HCT116 (cell line): Measurements from ENCODE around the gene STRADA. TPM values are rescaled to one million over a fixed set of nuclear protein-coding genes. Genes with fewer than 3 reads are reported as not detected.

Source experiments
- ATAC-seq: fragments of 200-7000 bp; cut with Tn5 transposase; 2 replicates; pipeline ENCODE4 v1.9.1; 2020; ENCODE audit warnings: mild to moderate bottlenecking, moderate library complexity
- BruUV-seq: library from RNA; stranded (reverse); fragments of 400-500 nt; replicated peaks from 2 replicates; lab custom pipeline; 2021; lab: Mats Ljungman, UMichigan
- CTCF ChIA-PET: fragments of 300-600 bp; sonication (Branson Sonifier 250); formaldehyde crosslinking; loops from one replicate; lab custom pipeline; 2021; ENCODE audit warnings: antibody characterized with exemption; lab: Charles Lee
- POLR2A ChIA-PET: fragments of 300-600, 350-600 bp; sonication (Branson Sonifier 250); formaldehyde crosslinking; loops from one replicate; lab custom pipeline; 2021; ENCODE audit warnings: antibody characterized with exemption; lab: Charles Lee
- RAD21 ChIA-PET, 2 experiments: fragments of 300-600 bp; sonication (Branson Sonifier 250); formaldehyde crosslinking; loops; one replicate each; lab custom pipeline; 2023; ENCODE audit warnings: low total read pairs in 2 of 2; ENCODE audit not compliant: uncharacterized antibody in 2 of 2, unreplicated experiment in 2 of 2, low non-redundant PET in 1 of 2; lab: Charles Lee
- DNase-seq: peaks from one replicate; pipeline ENCODE4 v3.0.0-alpha.2; 2010; ENCODE audit warnings: low read depth, low spot score
- H2AFZ ChIP-seq: fragments of 200-600 bp; shearing (Covaris generic), sonication (generic); 2 replicates; pipeline ENCODE4 v1.6.1; 2017; ENCODE audit warnings: low read depth, mixed run types, mixed read lengths, antibody characterized with exemption, low read length; ENCODE audit not compliant: poor library complexity, severe bottlenecking
- H3K27ac ChIP-seq: 2 replicates; pipeline ENCODE4 v1.5.1; 2012; ENCODE audit warnings: low read depth, low read length
- H3K27me3 ChIP-seq: fragments of 200-600 bp; sonication (generic); 2 replicates; pipeline ENCODE4 v1.6.1; 2016; ENCODE audit warnings: mixed run types, low read length, mixed read lengths; ENCODE audit not compliant: insufficient read depth
- H3K36me3 ChIP-seq, 2 experiments: fragments of 200-500 bp in 1 of 2; fragments of 200-600 bp in 1 of 2; sonication (Bioruptor generic) in 1 of 2; sonication (generic) in 1 of 2; 2 replicates each; pipeline versions ENCODE4 v1.5.1 to v1.6.1; 2014 to 2016; ENCODE audit warnings: low read length in 2 of 2, inconsistent platforms in 1 of 2, mixed read lengths in 1 of 2, mixed run types in 1 of 2; ENCODE audit not compliant: insufficient read depth in 2 of 2, control insufficient read depth in 1 of 2
- H3K4me1 ChIP-seq, 2 experiments: fragments of 200-600 bp in 1 of 2; sonication (generic) in 1 of 2; 2 replicates each; pipeline versions ENCODE4 v1.5.1 to v1.6.1; 2012 to 2017; ENCODE audit warnings: low read length in 2 of 2, inconsistent platforms in 1 of 2, mild to moderate bottlenecking in 1 of 2, mixed read lengths in 1 of 2, mixed run types in 1 of 2, moderate library complexity in 1 of 2; ENCODE audit not compliant: insufficient read depth in 2 of 2, control insufficient read depth in 1 of 2
- H3K4me2 ChIP-seq: fragments of 200-600 bp; sonication (generic); 2 replicates; pipeline ENCODE4 v1.6.1; 2017; ENCODE audit warnings: mixed run types, low read length, mixed read lengths
- H3K4me3 ChIP-seq, 2 experiments: fragments of 200-600 bp in 1 of 2; sonication (generic) in 1 of 2; replicated peaks in 1 of 2; 2 replicates each; pipeline ENCODE4 v1.5.1; 2011 to 2016; ENCODE audit warnings: low read length in 2 of 2, control low read depth in 1 of 2, low read depth in 1 of 2, mild to moderate bottlenecking in 1 of 2, mixed read lengths in 1 of 2, mixed run types in 1 of 2
- H3K79me2 ChIP-seq: fragments of 200-600 bp; sonication (generic); 2 replicates; pipeline ENCODE4 v1.6.1; 2017; ENCODE audit warnings: mild to moderate bottlenecking, mixed run types, low read length, moderate library complexity, mixed read lengths; ENCODE audit not compliant: insufficient read depth
- H3K9ac ChIP-seq: fragments of 200-600 bp; sonication (generic); 2 replicates; pipeline ENCODE4 v1.6.1; 2016; ENCODE audit warnings: low read length, mixed read lengths
- H3K9me2 ChIP-seq: fragments of 200-600 bp; sonication (generic), shearing (Covaris generic); 2 replicates; pipeline ENCODE4 v1.6.1; 2017; ENCODE audit warnings: mixed run types, mild to moderate bottlenecking, moderate library complexity; ENCODE audit not compliant: insufficient read depth
- H3K9me3 ChIP-seq, 2 experiments: fragments of 200-500 bp in 1 of 2; fragments of 200-600 bp in 1 of 2; sonication (Bioruptor generic) in 1 of 2; sonication (generic) in 1 of 2; 2 replicates each; pipeline ENCODE4 v1.6.1; 2014 to 2017; ENCODE audit warnings: low read length in 2 of 2, mixed read lengths in 2 of 2, inconsistent platforms in 1 of 2, low read depth in 1 of 2, mild to moderate bottlenecking in 1 of 2, mixed run types in 1 of 2, moderate library complexity in 1 of 2; ENCODE audit not compliant: control insufficient read depth in 1 of 2, insufficient read depth in 1 of 2
- H4K20me1 ChIP-seq: fragments of 200-600 bp; sonication (generic), shearing (Covaris generic); 2 replicates; pipeline ENCODE4 v1.6.1; 2017; ENCODE audit warnings: mixed run types, mild to moderate bottlenecking, moderate library complexity; ENCODE audit not compliant: insufficient read depth
- CBX3 ChIP-seq: IDR thresholded peaks from 2 replicates; pipeline ENCODE4 v1.6.1; 2012; ENCODE audit warnings: low read depth
- EGR1 ChIP-seq: IDR thresholded peaks from 2 replicates; pipeline ENCODE4 v1.6.1; 2012; ENCODE audit warnings: low read depth
- ELF1 ChIP-seq: IDR thresholded peaks from 2 replicates; pipeline ENCODE4 v1.6.1; 2012; ENCODE audit warnings: low read depth, borderline replicate concordance
- EZH2phosphoT487 ChIP-seq: fragments of 200-600 bp; IDR thresholded peaks from 2 replicates; pipeline ENCODE4 v1.6.1; 2018; ENCODE audit warnings: antibody characterized with exemption, borderline replicate concordance
- POLR2A ChIP-seq: IDR thresholded peaks from 2 replicates; pipeline ENCODE4 v1.7.0; 2011; ENCODE audit warnings: borderline replicate concordance; ENCODE audit not compliant: insufficient read depth, insufficient read length; ENCODE audit errors: extremely low read depth
- SIN3A ChIP-seq: IDR thresholded peaks from 2 replicates; pipeline ENCODE4 v1.6.1; 2012; ENCODE audit warnings: low read depth
- SP1 ChIP-seq: IDR thresholded peaks from 2 replicates; pipeline ENCODE4 v1.6.1; 2012; ENCODE audit warnings: low read depth
- SRF ChIP-seq: IDR thresholded peaks from 2 replicates; pipeline ENCODE4 v1.6.1; 2012; ENCODE audit warnings: low read depth
- ZNF274 ChIP-seq: fragments of 200-500 bp; sonication (Bioruptor generic); IDR thresholded peaks from 2 replicates; pipeline ENCODE4 v1.6.1; 2014; ENCODE audit warnings: mild to moderate bottlenecking, low read depth, low read length, inconsistent platforms
- intact Hi-C: fragments of 100-400 bp; cut with micrococcal nuclease; formaldehyde crosslinking; loops from 2 replicates; pipeline ENCODE4 v1.10.0; 2022
- total RNA-seq: library from RNA; stranded (reverse); gene quantifications from one replicate; pipeline ENCODE4 v1.2.1, GENCODE V29; 2021; ENCODE audit not compliant: unreplicated experiment
- TF ChIP-seq, protein P1 (sequence below): IDR thresholded peaks from 2 replicates; pipeline ENCODE4 v1.6.1; 2012

The STRADA gene
- total RNA-seq, 1 experiment from 2014 or later = 38.0 TPM

DNA sequence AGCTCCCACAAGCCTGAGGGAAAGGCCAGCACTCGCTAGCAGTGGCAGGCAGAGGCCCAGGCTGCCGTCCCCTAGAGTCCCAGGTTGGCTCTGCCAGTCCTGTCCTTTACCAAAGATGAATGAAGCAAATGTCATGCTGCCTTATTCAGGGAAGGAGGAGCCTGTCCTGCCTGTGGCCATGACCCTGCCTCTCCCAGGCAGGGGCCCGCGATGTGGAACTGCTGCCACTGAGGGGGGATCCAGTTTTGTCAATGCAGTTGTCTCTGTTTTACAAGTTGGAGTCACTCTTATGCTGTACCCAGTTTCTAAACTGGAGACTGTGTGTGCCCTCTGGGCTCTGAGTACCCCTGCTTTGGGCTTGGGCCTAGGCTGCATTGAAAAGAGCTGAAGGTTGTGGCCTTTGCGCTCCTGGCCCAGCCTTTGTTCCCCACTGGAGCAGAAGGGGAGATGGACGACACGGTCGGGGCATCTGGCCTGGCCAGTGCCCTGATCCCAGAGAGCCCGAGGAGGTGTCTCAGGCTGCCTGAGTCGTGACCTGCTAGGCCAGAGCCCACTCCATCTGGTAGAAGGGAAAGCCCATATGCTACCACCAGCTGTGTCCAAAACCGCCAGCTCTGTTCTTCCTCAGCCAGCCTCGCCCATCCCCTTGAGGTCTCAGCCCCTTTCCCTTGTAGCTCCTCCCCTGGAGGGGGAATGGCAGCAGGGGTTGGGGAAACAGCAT lies 47.2 kb downstream of the STRADA start:
- intact Hi-C loops = no loop called here
- H3K4me2 ChIP-seq = no peak overlapping the region
- no TSS peak for BruUV-seq
- H2AFZ ChIP-seq = no peak overlapping the region
- no peaks in the 10 kb centered on the region for H3K9me3 ChIP-seq
- ATAC-seq (no peak), DNase-seq (no peak)
- peaks cover 3 to 5% of the 10 kb centered on the region in 2 experiments; a peak in 2 of 4 replicates for H3K36me3 ChIP-seq
- RAD21 ChIA-PET = interaction anchor here (0.7 kb wide), 2 partner anchors 75 to 163 kb away, joined by 3 read pairs; no protein-coding TSS in a partner anchor
- peaks cover 0 to 20% of the 10 kb centered on the region in 2 experiments; a peak in 2 of 4 replicates for H3K4me1 ChIP-seq
- CTCF ChIA-PET = interaction anchor here (0.7 to 2.0 kb wide), 4 partner anchors 13 to 684 kb away, joined by 3 to 8 read pairs (median 4); no protein-coding TSS in a partner anchor
- H4K20me1 ChIP-seq = no peaks in the 10 kb centered on the region
- H3K27ac ChIP-seq = no peak overlapping the region
- POLR2A ChIA-PET = interaction anchor here (0.7 to 1.3 kb wide), 2 partner anchors 72 to 93 kb away, joined by 4 to 5 read pairs; partner anchors contain the start of gene MAP3K3
- H3K9me2 ChIP-seq = no peaks in the 10 kb centered on the region
- H3K9ac ChIP-seq = no peak overlapping the region
- no peak overlapping the region for H3K4me3 ChIP-seq
- TF ChIP-seq EZH2phosphoT487 = no peak
- no peak for TF ChIP-seq EGR1
- no peak for TF ChIP-seq ZNF274
- TF ChIP-seq SRF = no peak
- no peak for TF ChIP-seq ELF1
- no peak for TF ChIP-seq SP1
- TF ChIP-seq SIN3A = no peak
- no peak for TF ChIP-seq CBX3
- no peak for TF ChIP-seq POLR2A
- TF ChIP-seq, protein P1, sequence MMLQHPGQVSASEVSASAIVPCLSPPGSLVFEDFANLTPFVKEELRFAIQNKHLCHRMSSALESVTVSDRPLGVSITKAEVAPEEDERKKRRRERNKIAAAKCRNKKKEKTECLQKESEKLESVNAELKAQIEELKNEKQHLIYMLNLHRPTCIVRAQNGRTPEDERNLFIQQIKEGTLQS = no peak
- H3K27me3 ChIP-seq = no peaks in the 10 kb centered on the region
- no peaks in the 10 kb centered on the region for H3K79me2 ChIP-seq
